Left renal pelvis (tissue), 4 donors: ENCODE measurements around the gene EXO1. TPM values are rescaled to one million over a fixed set of nuclear protein-coding genes. Genes with fewer than 3 reads are reported as not detected.
"Not testable (repeated sequence)": the region's sequence is repeated elsewhere in the genome, so short reads cannot be mapped to it uniquely, and the experiment has no call there.

Experiments used
- DNase-seq, 4 donors: peaks; one replicate each; pipeline ENCODE4 v3.0.0-alpha.2; 2013; ENCODE audit warnings: low read depth in 4 of 4, low spot score in 3 of 4
- polyA plus RNA-seq, 4 donors: library from polyadenylated mRNA; unstranded; fragments of 120-200 nt; gene quantifications; one replicate each; pipeline ENCODE4 v1.2.1, GENCODE V29; 2013; ENCODE audit not compliant: insufficient read length in 4 of 4

The EXO1 gene
- polyA plus RNA-seq, result 10 to 100 TPM; 11.2 to 13.5 (median 12.7) TPM

- DNase-seq, result peak; percentile 82 to 88 (median 84)
These were observed at the start of gene EXO1 for GRCh38 chr1:241847796-241848685. Gene EXO1 (plus strand): TSS chr1:241848204. CDS start chr1:241850426, 2,222 bp downstream.

- no peak for DNase-seq
These were observed 48.6 kb upstream of the EXO1 start for GRCh38 chr1:241799416-241799815.

GRCh38 chr1:241800640-241801039 lies 47.4 kb upstream of the EXO1 start:
- no peak for DNase-seq

GRCh38 chr1:241802863-241803262 lies 45.1 kb upstream of the EXO1 start:
- DNase-seq, result no peak

GRCh38 chr1:241804706-241805105 lies 43.3 kb upstream of the EXO1 start:
- DNase-seq, result not testable (repeated sequence)

- DNase-seq, result no peak
These were observed 39.7 kb upstream of the EXO1 start for GRCh38 chr1:241808265-241808664.

- no peak for DNase-seq
These were observed 37.1 kb upstream of the EXO1 start for GRCh38 chr1:241810769-241811405.

- no peak for DNase-seq
These were observed 34.2 kb upstream of the EXO1 start for GRCh38 chr1:241813768-241814320.

- no peak for DNase-seq
These were observed 32.0 kb upstream of the EXO1 start for GRCh38 chr1:241816008-241816407.

GRCh38 chr1:241817331-241817792 lies 30.6 kb upstream of the EXO1 start:
- no peak for DNase-seq

GRCh38 chr1:241817956-241818612 lies 29.9 kb upstream of the EXO1 start:
- no peak for DNase-seq

GRCh38 chr1:241819340-241819866 lies 28.6 kb upstream of the EXO1 start:
- no peak for DNase-seq

GRCh38 chr1:241821363-241821762 lies 26.6 kb upstream of the EXO1 start:
- no peak for DNase-seq

GRCh38 chr1:241822846-241823245 lies 25.2 kb upstream of the EXO1 start:
- DNase-seq, result no peak

GRCh38 chr1:241823925-241824324 lies 24.1 kb upstream of the EXO1 start:
- no peak for DNase-seq

- DNase-seq, result no peak
These were observed 22.4 kb upstream of the EXO1 start for GRCh38 chr1:241825581-241825980.

GRCh38 chr1:241826613-241827012 lies 21.4 kb upstream of the EXO1 start:
- DNase-seq, result not testable (repeated sequence)

GRCh38 chr1:241827264-241827663 lies 20.7 kb upstream of the EXO1 start:
- DNase-seq, result no peak

- no peak for DNase-seq
These were observed 19.5 kb upstream of the EXO1 start for GRCh38 chr1:241828463-241829021.

- DNase-seq, result no peak
These were observed 18.5 kb upstream of the EXO1 start for GRCh38 chr1:241829468-241829867.
